Heart right ventricle (tissue), 16 donors: ENCODE results near the gene PLA2G2F. TPM values are rescaled to one million over a fixed set of nuclear protein-coding genes. Genes with fewer than 3 reads are reported as not detected.

ENCODE experiments used
- ATAC-seq, 8 donors: fragments of 200-7000 bp; cut with Tn5 transposase; one replicate each; pipeline ENCODE4 v1.9.1; 2020; ENCODE audit warnings: mild to moderate bottlenecking in 8 of 8, moderate library complexity in 8 of 8, moderate number of reproducible peaks in 1 of 8
- DNase-seq, 2 donors: peaks; one replicate each; pipeline ENCODE4 v3.0.0-alpha.2; 2020
- H3K27ac ChIP-seq, 10 donors: fragments of 200-600 bp; sonication (generic) in 2 of 10; one replicate each; pipeline versions ENCODE4 v1.5.0 to v1.8.0; 2020 to 2022; ENCODE audit warnings: mild to moderate bottlenecking in 3 of 10
- H3K27me3 ChIP-seq, 7 donors: fragments of 200-600 bp; one replicate each; pipeline ENCODE4 v1.8.0; 2021 to 2022; ENCODE audit warnings: mild to moderate bottlenecking in 2 of 7
- H3K36me3 ChIP-seq, 9 donors: fragments of 200-600 bp; sonication (generic) in 1 of 9; one replicate each; pipeline versions ENCODE4 v1.5.0 to v1.8.0; 2020 to 2022; ENCODE audit warnings: mild to moderate bottlenecking in 2 of 9
- H3K4me1 ChIP-seq, 9 donors: fragments of 200-600 bp; sonication (generic) in 1 of 9; one replicate each; pipeline versions ENCODE4 v1.5.0 to v1.8.0; 2020 to 2022; ENCODE audit warnings: mild to moderate bottlenecking in 4 of 9
- H3K4me3 ChIP-seq, 10 donors: fragments of 200-600 bp; sonication (generic) in 2 of 10; one replicate each; pipeline versions ENCODE4 v1.5.0 to v1.8.0; 2020 to 2022; ENCODE audit warnings: mild to moderate bottlenecking in 7 of 10, moderate library complexity in 2 of 10
- H3K9me3 ChIP-seq, 11 donors: fragments of 200-600 bp in 10 of 11; sonication (generic) in 2 of 11; one replicate each; pipeline versions ENCODE4 v1.5.0 to v1.8.0; 2013 to 2022; ENCODE audit warnings: mild to moderate bottlenecking in 2 of 11, control low read depth in 1 of 11, moderate library complexity in 1 of 11
- CTCF ChIP-seq, 9 donors: fragments of 200-600 bp; sonication (generic) in 2 of 9; IDR thresholded peaks; one replicate each; pipeline versions ENCODE4 v1.5.0 to v1.8.0; 2021 to 2022; ENCODE audit warnings: antibody characterized with exemption in 9 of 9, mild to moderate bottlenecking in 5 of 9, moderate library complexity in 1 of 9
- WGBS, 2 donors: extraction: QIAGEN DNeasy Blood & Tissue Kit; methylation state at CpG; one replicate each; pipeline ENCODE4 v1.1.7; 2013; ENCODE audit warnings: inconsistent platforms in 1 of 2; 5-methylcytosine and 5-hydroxymethylcytosine counted together
- intact Hi-C, 10 donors: fragments of 100-400 bp; cut with DNase I; formaldehyde crosslinking; loops; one replicate each; pipeline versions ENCODE4 v1.11.1 to v1.14.2; 2022
- polyA plus RNA-seq, 2 donors: library from polyadenylated mRNA; stranded (reverse); fragments of 200-250 nt; gene quantifications; one replicate each; pipeline ENCODE4 v1.2.3, GENCODE V29; 2013
- total RNA-seq, 10 donors: library from RNA; stranded (reverse); fragmentation: NEBNext Ultra II Directional in 3 of 10; extraction: Animal tissue kit (Norgen Biotek cat#: 25700) in 3 of 10; gene quantifications; one replicate each; pipeline versions ENCODE4 v1.2.1 to v1.2.4, GENCODE V29; 2021 to 2023
- donor health status: Arrhythmogenic right ventricular cardiomyopathy.
- donor health status: ischemic (EF 13 %, LVEDD 7.1; RV severe dilation, severe dysfunction).
- donor health status: healthy with polysubstance abuse.
- donor health status: DM: no; HTN: yes; CAD: no.
- donor health status: DM: no; HTN: no; CAD: no.
- donor health status: ischemic (EF 25% LVEDD 6.9; RV normal size, moderate dysfunction).
- donor health status: ischemic (EF 25% LVEDD 5.7; RV mildly dilated, moderate dysfunction).
- donor health status: healthy.
- donor health status: DM: yes; HTN: yes; CAD: no.
- donor health status: Ischemic cardiomyopathy.
- donor health status: ischemic (EF 35%, LVEDD 5.7; RV mildly dilated, moderate dysfunction).
- donor health status: nonischemic (EF 11% LVEDD 7.7; RV severe dilation, severe dysfunction).
- donor health status: DM: yes; HTN: yes; CAD: no.
- donor health status: PGD.
- donor health status: ischemic (EF 29% LVEDD 5.4; RV normal size, mild dysfunction).
- donor health status: nonischemic (EF 23%, LVEDD 6.1; RV moderate dilation, normal function).

PLA2G2F gene
- total and polyA plus RNA-seq, 12 donors = not detected

- intact Hi-C loops = loop anchor here in 2 of 10 donors (5.0 to 10.0 kb wide), 2 partner anchors 99 to 116 kb away; partner anchors contain the start of gene PLA2G2A (in 1 of the 2)
- WGBS, 2 donors = 83 to 91% methylated on average over 5 of the region's 5 CpGs
- no peak for TF ChIP-seq CTCF (IDR thresholded peaks at IDR 0.05)
- ATAC-seq (no peak), DNase-seq (no peak)
- Histone ChIP-seq H3K4me1 (peaks cover 0 to 6% (median 0%) of the 10 kb centered on the region in 9 donors), H3K27ac (peak overlapping the region; percentile 13 to 70 (median 54)), H3K4me3 (no peak overlapping the region), H3K36me3 (peaks cover 0 to 37% (median 14%) of the 10 kb centered on the region in 9 donors), H3K27me3 (no peaks in the 10 kb centered on the region), H3K9me3 (peaks cover 0 to 15% (median 0%) of the 10 kb centered on the region in 11 donors)
These were observed 45.8 kb upstream of the PLA2G2F start for GRCh38 chr1:20093303-20093702.

- Histone ChIP-seq H3K27me3 (no peaks in the 10 kb centered on the region), H3K4me3 (no peak overlapping the region), H3K36me3 (peaks cover 0 to 30% (median 12%) of the 10 kb centered on the region in 9 donors), H3K4me1 (peaks cover 0 to 6% (median 0%) of the 10 kb centered on the region in 9 donors), H3K9me3 (peaks cover 0 to 15% (median 0%) of the 10 kb centered on the region in 11 donors), H3K27ac (peak overlapping the region in 9 of 10 donors; percentile 32 to 70 (median 57))
- DNase-seq = peak; percentile 44 to 60
- intact Hi-C loops = loop anchor here in 2 of 10 donors (5.0 to 10.0 kb wide), 2 partner anchors 99 to 117 kb away; partner anchors contain the start of gene PLA2G2A (in 1 of the 2)
- TF ChIP-seq CTCF (IDR thresholded peaks at IDR 0.05) = no peak
- 67 to 76% methylated on average over 5 of the region's 5 CpGs for WGBS, 2 donors
- ATAC-seq = peak; percentile 70 to 91 (median 82)
These were observed 45.2 kb upstream of the PLA2G2F start for GRCh38 chr1:20093940-20094391.

GRCh38 chr1:20095564-20096434 is 43.3 kb upstream of the PLA2G2F start:
- Histone ChIP-seq H3K36me3 (peaks cover 0 to 12% (median 0%) of the 10 kb centered on the region in 9 donors), H3K27ac (no peak overlapping the region), H3K27me3 (no peaks in the 10 kb centered on the region), H3K4me3 (no peak overlapping the region), H3K4me1 (peaks cover 0 to 8% (median 0%) of the 10 kb centered on the region in 9 donors), H3K9me3 (peaks cover 0 to 15% (median 0%) of the 10 kb centered on the region in 11 donors)
- DNase-seq (no peak), ATAC-seq (no peak)
- intact Hi-C loops = loop anchor here in 2 of 10 donors (5.0 to 10.0 kb wide), 2 partner anchors 101 to 118 kb away; partner anchors contain the start of gene PLA2G2A (in 1 of the 2)
- WGBS, 2 donors = 73 to 80% methylated on average over 5 of the region's 5 CpGs
- TF ChIP-seq CTCF (IDR thresholded peaks at IDR 0.05) = no peak

GRCh38 chr1:20096840-20097447 is 42.2 kb upstream of the PLA2G2F start:
- intact Hi-C loops = loop anchor here in 2 of 10 donors (5.0 to 10.0 kb wide), 2 partner anchors 102 to 120 kb away; partner anchors contain the start of gene PLA2G2A (in 1 of the 2)

More at GRCh38 chr1:20096840-20097447, 42.2 kb upstream of the PLA2G2F start:
- peaks cover 0 to under 1% (median 0%) of the 10 kb centered on the region in 9 donors for H3K36me3 ChIP-seq
- DNase-seq (no peak), ATAC-seq (no peak)
- H3K27me3 ChIP-seq = no peaks in the 10 kb centered on the region
- no peak for TF ChIP-seq CTCF (IDR thresholded peaks at IDR 0.05)
- H3K4me3 ChIP-seq = no peak overlapping the region
- H3K27ac ChIP-seq = no peak overlapping the region
- peaks cover 0 to 17% (median 0%) of the 10 kb centered on the region in 9 donors for H3K4me1 ChIP-seq
- peaks cover 0 to 15% (median 0%) of the 10 kb centered on the region in 11 donors for H3K9me3 ChIP-seq
- 87% methylated on average over 7 of the region's 7 CpGs for WGBS, 2 donors
